ENCODE data around the gene CNTNAP1.
"Not testable (repeated sequence)": the region's sequence is repeated elsewhere in the genome, so short reads cannot be mapped to it uniquely, and the experiment has no call there.

The CNTNAP1 gene

GRCh38 chr17:42681976-42682721 is at the start of gene CNTNAP1:
TSS of gene CNTNAP1 (plus strand) at chr17:42682531. CDS start at chr17:42682830, 299 bp downstream.
- DNase-seq (ENCODE audit: low spot score) = peak; percentile 91

- DNase-seq (ENCODE audit: low spot score) = no peak
Observed at GRCh38 chr17:42632949-42633444, 49.3 kb upstream of the CNTNAP1 start.

DNA sequence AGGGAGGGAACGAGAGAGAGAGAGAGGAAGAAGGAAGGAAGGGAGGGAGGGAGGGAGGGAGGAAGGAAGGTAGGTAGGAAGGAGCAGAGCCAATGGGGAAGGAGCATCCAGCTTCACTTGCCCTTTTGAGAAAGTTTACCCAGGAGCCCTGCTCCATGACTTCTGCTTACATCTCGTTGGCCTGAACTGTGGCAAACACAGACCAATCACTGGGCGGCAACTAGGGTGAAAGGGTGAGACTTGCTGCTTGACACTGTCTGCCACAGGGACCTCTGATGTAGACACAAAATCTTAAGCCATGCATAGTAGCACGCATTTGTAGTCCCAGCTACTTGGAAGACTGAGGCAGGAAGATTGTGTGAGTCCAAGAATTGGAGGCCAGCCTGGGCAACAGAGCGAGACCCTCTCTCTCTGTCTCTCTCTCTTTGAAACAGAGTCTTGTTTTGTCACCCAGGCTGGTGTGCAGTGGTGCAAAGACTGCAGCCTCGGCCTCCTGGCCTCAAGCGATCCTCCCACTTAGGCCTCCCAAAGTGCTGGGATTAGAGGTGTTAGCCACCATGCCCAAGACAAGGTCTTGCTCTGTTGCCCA is 42.7 kb upstream of the CNTNAP1 start:
- no peak for DNase-seq (ENCODE audit: low spot score)

DNA sequence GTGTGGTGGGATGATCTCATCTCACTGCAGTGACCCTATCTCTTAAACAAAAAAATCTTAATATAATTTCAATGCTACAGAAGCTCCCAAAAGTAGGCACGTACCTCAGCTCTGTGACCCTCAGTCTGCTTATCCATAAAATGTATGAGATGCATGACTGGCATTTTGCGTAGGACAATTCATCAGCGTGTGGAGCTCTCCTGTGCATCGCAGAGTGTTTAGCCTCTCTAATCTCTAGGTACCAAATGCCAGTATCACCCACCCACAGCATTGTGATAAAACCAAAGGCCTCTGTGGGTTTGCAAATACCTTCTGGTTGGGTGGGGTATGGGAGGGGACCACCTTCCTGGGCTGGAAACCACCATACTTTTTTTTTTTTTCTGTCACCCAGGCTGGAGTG is 42.2 kb upstream of the CNTNAP1 start:
- DNase-seq (ENCODE audit: low spot score) = no peak

GRCh38 chr17:42642336-42642735 is 40.0 kb upstream of the CNTNAP1 start:
- DNase-seq (ENCODE audit: low spot score) = no peak

DNA sequence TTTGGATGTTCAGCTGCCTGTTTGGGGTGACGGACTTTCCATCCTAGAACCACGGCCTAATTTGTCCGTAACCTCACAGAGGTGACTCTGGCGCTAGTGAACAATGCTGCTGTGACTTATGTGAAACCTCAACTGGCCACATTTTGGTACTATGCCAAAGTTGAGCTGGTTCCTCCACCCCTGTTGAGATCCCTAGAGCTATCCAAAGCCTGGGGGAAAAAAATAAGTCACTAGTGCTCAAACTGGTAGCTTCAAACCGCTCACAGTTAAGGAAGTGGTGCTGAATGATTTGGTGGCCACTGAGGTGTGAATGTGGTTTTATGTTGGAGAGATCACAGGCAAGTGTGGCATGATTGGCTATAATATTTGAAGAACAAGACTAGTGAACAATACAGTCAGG is 34.6 kb upstream of the CNTNAP1 start:
- no peak for DNase-seq (ENCODE audit: low spot score)

DNA sequence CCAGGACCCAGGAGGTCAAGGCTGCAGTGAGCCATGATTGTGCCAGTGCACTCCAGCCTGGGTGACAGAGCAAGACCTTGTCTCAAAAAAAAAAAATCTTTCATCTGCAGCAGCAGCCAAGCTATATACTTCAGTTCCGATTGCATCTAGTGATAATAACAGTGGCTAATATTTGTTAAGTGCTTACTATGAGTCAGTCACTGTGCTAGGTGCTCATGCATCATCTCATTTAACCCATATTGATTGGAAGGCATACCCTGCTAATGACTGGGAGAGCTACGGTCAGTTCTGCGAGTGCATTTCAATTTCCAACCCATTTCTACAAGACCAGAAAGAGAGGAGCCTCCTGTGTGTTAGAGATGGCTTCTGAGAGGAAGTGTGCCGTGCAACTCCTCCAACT is 30.9 kb upstream of the CNTNAP1 start:
- no peak for DNase-seq (ENCODE audit: low spot score)

DNA sequence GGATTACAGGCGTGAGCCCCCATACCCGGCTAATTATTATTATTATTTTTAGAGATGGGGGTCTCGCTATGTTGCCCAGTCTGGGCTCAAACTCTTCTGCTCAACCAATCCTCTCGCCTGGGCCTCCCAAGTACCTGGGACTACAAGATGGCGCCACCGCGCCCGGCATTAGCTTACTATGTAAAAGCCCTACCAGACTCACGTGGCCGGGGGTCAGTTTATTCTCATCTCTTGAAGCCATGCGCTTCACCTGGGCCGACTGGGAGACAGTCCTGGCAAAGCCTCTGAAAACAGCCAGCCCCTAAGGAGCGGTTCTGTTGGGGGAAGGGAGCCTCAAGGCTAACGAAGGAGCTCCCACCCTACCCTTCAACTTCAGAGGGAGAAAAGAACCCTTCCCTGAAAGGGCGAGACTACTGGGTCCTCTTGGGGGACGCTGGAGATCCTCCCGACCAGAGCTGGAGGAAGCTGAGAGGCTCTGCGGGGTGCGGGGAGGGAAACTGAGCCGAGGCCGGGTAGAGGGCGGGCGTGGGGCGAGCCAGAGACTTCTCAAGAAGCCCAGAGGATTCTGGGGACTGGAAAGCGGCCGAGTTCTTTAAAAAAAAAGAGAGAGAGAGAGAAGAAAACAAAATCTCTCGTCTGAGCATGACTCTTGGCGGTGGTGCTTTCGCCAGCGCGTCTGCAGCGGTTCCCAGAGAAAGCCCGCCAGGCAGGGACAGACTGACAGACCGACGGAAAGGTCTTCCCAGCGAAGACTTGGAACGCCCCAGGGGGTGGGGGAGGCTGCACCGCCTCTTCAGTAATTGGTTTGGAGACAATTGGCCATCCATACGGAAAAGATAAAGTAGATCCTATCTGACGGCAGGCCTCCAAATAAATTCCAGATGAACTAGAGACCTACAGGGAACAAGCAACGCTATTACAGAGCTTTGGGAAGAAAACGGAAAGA is 28.9 kb upstream of the CNTNAP1 start:
- DNase-seq (ENCODE audit: low spot score) = peak; percentile 82

DNA sequence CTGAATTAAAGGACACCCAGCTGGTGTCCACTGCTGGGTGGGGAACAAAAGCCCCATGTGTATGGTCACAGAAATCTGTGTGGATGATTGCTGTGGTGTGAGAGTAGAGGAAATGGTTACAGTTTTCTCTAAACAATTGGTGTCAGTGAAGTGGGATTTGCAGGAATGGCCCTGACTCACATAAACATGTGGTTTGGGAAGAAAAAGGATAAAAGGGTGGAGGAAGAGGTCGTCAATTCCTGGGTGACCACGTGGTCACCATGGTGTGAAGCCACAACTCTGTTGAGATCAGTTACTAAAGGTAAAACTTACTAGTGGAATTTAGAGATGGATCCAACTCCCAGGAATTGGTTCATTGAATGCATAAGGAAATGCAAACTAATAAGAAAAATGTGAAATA is 26.8 kb upstream of the CNTNAP1 start:
- DNase-seq (ENCODE audit: low spot score) = no peak

DNA sequence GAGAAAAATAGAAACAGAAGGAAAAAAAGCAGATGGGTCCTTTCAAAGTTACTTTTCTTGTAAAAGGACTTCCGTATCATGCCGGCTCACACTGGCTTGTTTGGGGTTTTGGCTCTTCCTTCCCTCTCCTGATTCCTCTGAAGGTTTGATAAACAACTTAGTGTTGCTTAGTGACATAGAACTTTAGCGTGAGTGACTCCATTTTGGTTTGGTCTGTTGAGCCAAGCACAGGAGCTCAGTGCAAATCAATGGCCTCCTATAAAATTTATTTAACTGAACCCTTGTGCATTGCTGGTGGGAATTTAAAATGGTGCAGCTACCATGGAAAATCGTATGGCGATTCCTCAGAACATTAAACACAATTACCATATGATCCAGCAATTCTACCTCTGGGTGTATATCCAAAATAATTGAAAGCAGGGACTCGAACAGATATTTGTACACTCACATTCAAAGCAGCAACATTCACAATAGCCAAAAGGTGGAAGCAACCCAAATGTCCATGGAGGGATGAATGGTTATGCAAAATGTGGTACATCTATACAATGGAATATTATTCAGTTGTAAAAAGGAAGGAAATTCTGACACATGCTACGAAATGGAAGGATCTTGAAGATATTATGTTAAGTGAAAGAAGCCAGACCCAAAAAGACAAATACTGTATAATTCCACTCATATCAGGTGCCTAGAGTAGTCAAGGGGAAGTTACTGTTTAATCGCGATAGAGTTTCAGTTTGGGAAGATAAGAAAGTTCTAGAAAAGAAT is 24.3 kb upstream of the CNTNAP1 start:
- DNase-seq (ENCODE audit: low spot score) = no peak

DNA sequence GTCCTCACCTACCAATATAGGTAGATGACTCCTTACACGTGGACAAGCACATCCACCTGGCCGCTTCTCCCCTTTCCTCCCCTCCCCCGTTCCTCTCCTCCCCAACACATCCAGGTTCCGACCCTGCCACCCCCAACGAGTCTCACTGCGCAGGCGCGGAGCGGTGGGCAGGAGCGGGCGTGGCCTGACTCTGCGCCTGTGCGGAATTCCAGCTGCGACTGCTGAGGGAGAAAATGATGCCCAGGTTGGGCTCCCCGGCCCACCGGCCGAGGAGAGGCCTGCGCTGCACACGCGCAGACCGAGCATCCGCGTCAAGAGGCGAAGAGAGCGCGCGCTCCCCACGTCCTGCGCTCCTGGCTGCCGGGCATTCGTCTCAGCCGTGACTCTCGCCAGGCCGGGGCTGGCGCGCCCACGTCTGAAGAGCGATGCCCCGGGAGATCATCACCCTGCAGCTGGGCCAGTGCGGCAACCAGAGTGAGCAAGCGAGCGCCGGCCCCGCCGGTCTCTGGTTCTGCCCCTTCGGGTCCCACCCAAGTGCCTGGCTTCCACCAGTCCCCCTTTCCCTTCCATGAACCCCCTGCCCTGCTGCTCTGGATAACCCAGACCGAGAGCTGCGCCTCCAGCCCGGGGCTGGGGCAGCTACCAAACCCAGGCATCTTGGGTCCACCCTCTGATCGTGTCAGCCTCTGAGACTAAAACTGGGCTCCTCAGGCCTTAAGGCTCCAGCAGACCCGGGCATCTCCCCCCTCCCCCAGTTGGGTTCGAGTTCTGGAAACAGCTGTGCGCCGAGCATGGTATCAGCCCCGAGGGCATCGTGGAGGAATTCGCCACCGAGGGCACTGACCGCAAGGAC is 23.0 kb upstream of the CNTNAP1 start, which contains the start of gene TUBG2:
TSS of gene TUBG2 (plus strand) at position 206 of the 853 bp plus-strand sequence. CDS start at position 426, 220 bp downstream.
- DNase-seq (ENCODE audit: low spot score) = peak; percentile 98

DNA sequence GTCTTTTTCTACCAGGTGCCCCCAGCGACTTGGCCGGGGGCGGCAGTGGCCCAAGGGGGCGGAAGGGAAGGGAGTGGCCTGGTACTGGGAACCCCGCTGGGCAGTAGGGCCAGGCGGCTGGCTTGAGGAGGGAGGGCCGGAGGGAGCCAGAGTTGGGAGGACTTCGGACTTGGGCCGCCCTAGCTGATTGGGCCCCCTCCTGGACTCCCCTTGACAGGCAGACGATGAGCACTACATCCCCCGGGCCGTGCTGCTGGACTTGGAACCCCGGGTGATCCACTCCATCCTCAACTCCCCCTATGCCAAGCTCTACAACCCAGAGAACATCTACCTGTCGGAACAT is 22.4 kb upstream of the CNTNAP1 start:
- DNase-seq (ENCODE audit: low spot score) = not testable (repeated sequence)

DNA sequence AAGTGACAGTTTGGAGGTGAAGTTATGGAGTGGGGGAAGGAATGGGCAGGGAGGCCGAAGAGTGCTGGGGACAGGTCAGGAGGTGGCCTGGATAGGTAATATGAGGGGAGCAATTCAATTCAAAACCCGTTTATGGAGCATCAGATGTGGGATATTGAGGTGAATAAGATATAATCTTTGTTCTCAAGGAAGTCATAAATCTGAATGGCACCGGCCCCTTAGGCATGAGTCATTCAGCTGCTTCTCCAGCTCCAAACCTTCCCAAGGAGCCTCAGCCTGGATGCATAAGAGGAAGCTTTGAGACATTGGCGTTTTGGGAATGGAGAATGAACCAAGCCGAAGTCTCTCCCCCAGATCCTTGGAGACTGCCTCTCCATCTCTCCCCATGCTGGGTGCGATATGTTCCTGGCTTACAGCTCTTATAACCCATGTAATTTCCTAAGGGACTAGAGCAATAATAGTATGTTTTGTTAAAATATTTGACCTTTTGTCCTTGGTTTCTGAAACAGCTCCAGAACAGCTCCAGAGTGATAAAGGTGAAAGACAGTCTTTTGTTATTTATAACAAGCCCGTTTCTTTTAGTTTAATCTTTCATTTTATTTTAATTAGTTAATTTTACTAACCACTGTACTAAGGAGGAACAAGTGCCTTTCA is 21.5 kb upstream of the CNTNAP1 start:
- peak; percentile 72 for DNase-seq (ENCODE audit: low spot score)

DNA sequence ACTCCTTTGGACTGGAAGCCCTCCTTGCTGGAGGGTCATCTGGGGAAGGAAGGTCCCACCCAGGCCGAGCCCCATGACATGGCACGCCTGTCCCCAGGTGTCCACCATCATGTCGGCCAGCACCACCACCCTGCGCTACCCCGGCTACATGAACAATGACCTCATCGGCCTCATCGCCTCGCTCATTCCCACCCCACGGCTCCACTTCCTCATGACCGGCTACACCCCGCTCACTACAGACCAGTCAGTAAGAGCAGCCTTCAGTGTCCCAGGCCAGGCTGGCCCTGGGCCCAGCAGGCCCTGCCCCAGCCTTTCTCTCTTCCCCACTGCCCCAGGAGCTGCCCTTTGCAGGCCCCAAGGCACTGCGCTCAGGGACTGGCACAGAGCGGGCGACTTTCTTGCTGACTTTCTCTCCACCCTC is 16.7 kb upstream of the CNTNAP1 start:
- no peak for DNase-seq (ENCODE audit: low spot score)

GRCh38 chr17:42666126-42666525 is 16.2 kb upstream of the CNTNAP1 start:
- not testable (repeated sequence) for DNase-seq (ENCODE audit: low spot score)

DNA sequence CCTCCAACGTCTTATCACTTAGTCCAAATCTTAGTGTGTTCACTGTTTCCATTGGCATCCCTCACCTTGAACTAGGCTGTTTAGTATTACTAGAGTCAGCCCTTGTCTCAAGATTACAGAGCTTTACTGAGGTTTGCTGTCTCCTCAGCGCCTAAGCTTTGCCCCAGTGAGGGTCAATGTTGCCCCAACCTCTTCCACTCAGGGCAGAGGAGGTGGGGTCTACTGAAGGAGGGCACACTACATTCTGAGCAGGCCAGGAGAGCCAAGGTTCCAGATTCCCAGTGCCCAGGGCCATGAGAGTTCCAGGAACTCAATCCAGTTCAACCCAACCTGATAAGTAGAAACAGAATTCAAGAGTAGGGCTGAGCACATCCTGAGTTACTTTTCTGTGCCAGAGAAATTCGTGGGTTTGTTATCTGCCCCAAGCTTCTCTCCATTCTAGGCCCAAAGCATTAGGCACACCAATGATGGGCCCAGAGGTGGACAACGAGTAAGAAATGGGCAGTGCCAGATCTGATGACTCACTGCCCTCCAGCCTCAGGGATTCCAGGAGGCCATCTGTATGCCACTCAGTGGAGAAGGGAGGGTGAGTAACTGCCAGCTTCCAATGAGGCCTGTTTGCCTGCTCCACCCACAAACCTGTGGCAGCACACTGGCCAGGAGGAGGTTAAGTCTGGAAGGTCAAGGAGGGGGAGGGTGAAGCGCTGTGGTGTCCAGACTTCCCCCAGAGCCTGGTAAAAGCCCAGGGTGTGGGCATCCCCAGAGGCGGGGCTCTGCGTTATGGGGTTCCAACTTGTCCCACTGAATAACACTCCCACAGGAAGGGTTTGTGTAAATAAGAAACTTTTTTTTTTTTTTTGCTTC is 15.0 kb upstream of the CNTNAP1 start:
- peak; percentile 82 for DNase-seq (ENCODE audit: low spot score)

- no peak for DNase-seq (ENCODE audit: low spot score)
Observed at GRCh38 chr17:42669705-42669976, 12.7 kb upstream of the CNTNAP1 start.

- DNase-seq (ENCODE audit: low spot score) = no peak
Observed at GRCh38 chr17:42669977-42670788, 12.1 kb upstream of the CNTNAP1 start.
